H1 (cell line): Measurements from ENCODE around the gene TTBK2. TPM values are rescaled to one million over a fixed set of nuclear protein-coding genes. Genes with fewer than 3 reads are reported as not detected.

ENCODE experiments used
- CTCF ChIA-PET: fragments of 300-600 bp; sonication (Branson Sonifier 250); formaldehyde crosslinking; loops from one replicate; lab custom pipeline; 2021; ENCODE audit not compliant: partially characterized antibody; lab: Charles Lee
- POLR2A ChIA-PET: fragments of 300-600 bp; sonication (Branson Sonifier 250); formaldehyde crosslinking; loops from one replicate; lab custom pipeline; 2021; ENCODE audit warnings: inconsistent platforms; ENCODE audit not compliant: partially characterized antibody; lab: Charles Lee
- DNase-seq, 2 experiments: peaks; one replicate each; pipeline versions ENCODE4 v3.0.0 to v3.0.0-alpha.2; 2010 to 2022; ENCODE audit warnings: low spot score in 2 of 2, low read depth in 1 of 2, mixed read lengths in 1 of 2
- FAIRE-seq: peaks from 2 replicates; lab custom pipeline; 2011; peaks lifted over from hg19 to GRCh38; lab: Jason Lieb, UNC
- H2AFZ ChIP-seq: 2 replicates; pipeline ENCODE4 v1.8.1; 2012; ENCODE audit warnings: low read length, inconsistent platforms
- H2AK5ac ChIP-seq: 2 replicates; pipeline ENCODE4 v1.6.1; 2013; ENCODE audit warnings: low read depth, low read length
- H2BK120ac ChIP-seq: replicated peaks from 2 replicates; pipeline ENCODE3; 2013; ENCODE audit warnings: low read depth, low read length, inconsistent platforms
- H2BK12ac ChIP-seq: 2 replicates; pipeline ENCODE4 v1.6.1; 2013; ENCODE audit warnings: low read depth, low read length
- H2BK15ac ChIP-seq: 2 replicates; pipeline ENCODE4 v1.6.1; 2013; ENCODE audit warnings: low read length
- H2BK20ac ChIP-seq: 2 replicates; pipeline ENCODE4 v1.6.1; 2013; ENCODE audit warnings: low read length
- H2BK5ac ChIP-seq: 2 replicates; pipeline ENCODE4 v1.6.1; 2013; ENCODE audit warnings: low read depth, low read length
- H3K14ac ChIP-seq: 2 replicates; pipeline ENCODE4 v1.6.1; 2013; ENCODE audit warnings: inconsistent platforms; ENCODE audit not compliant: insufficient read length
- H3K18ac ChIP-seq: 2 replicates; pipeline ENCODE4 v1.6.1; 2013; ENCODE audit warnings: low read length; ENCODE audit errors: extremely low read depth
- H3K23ac ChIP-seq: 2 replicates; pipeline ENCODE4 v1.6.1; 2013; ENCODE audit warnings: inconsistent platforms; ENCODE audit not compliant: insufficient read length
- H3K23me2 ChIP-seq: 2 replicates; pipeline ENCODE4 v1.6.1; 2013; ENCODE audit warnings: low read depth, low read length
- H3K27ac ChIP-seq: 2 replicates; pipeline ENCODE4 v1.6.1; 2011; ENCODE audit warnings: low read depth, low read length, inconsistent platforms
- H3K27me3 ChIP-seq, 4 experiments: replicated peaks in 1 of 4; 1 replicate in 1 of 4; 2 replicates in 3 of 4; pipeline versions ENCODE4 v1.6.1 to v1.8.1; 2011 to 2013; ENCODE audit warnings: low read length in 3 of 4, mild to moderate bottlenecking in 3 of 4, inconsistent platforms in 2 of 4, mixed read lengths in 2 of 4, moderate library complexity in 1 of 4; ENCODE audit not compliant: control insufficient read depth in 3 of 4, insufficient read depth in 3 of 4; ENCODE audit errors: extremely low read depth in 1 of 4
- H3K36me3 ChIP-seq, 4 experiments: 2 replicates each; pipeline versions ENCODE4 v1.6.1 to v1.8.1; 2011 to 2013; ENCODE audit warnings: mild to moderate bottlenecking in 4 of 4, low read length in 3 of 4, moderate library complexity in 2 of 4, control low read depth in 1 of 4, inconsistent platforms in 1 of 4; ENCODE audit not compliant: insufficient read depth in 4 of 4, control insufficient read depth in 2 of 4
- H3K4ac ChIP-seq: replicated peaks from 2 replicates; pipeline ENCODE3; 2013; ENCODE audit warnings: low read length, low read depth, mixed read lengths, inconsistent platforms; ENCODE audit not compliant: insufficient read length
- H3K4me1 ChIP-seq, 4 experiments: replicated peaks in 1 of 4; 1 replicate in 1 of 4; 2 replicates in 3 of 4; pipeline versions ENCODE4 v1.6.1 to v1.8.1; 2011 to 2013; ENCODE audit warnings: low read length in 3 of 4, inconsistent platforms in 2 of 4, mixed read lengths in 1 of 4; ENCODE audit not compliant: insufficient read depth in 4 of 4, control insufficient read depth in 3 of 4
- H3K4me2 ChIP-seq, 2 experiments: 2 replicates each; pipeline versions ENCODE4 v1.6.1 to v1.8.1; 2011 to 2013; ENCODE audit warnings: low read depth in 2 of 2, low read length in 2 of 2, control low read depth in 1 of 2, inconsistent platforms in 1 of 2, mild to moderate bottlenecking in 1 of 2; ENCODE audit not compliant: insufficient read depth in 1 of 2
- H3K4me3 ChIP-seq, 4 experiments: fragments of 200-600, 300-600 bp in 1 of 4; sonication (generic), shearing (Covaris generic), sonication (Bioruptor Twin) in 1 of 4; 2 replicates each; pipeline versions ENCODE4 v1.5.1 to v1.8.1; 2011 to 2016; ENCODE audit warnings: low read length in 4 of 4, low read depth in 3 of 4, control low read depth in 2 of 4, inconsistent platforms in 2 of 4, mild to moderate bottlenecking in 2 of 4, mixed read lengths in 1 of 4, moderate library complexity in 1 of 4; ENCODE audit not compliant: insufficient read depth in 2 of 4; ENCODE audit errors: extremely low read depth in 1 of 4
- H3K56ac ChIP-seq: replicated peaks from 2 replicates; pipeline ENCODE3; 2013; ENCODE audit warnings: low read depth, mild to moderate bottlenecking, mixed read lengths, low read length, inconsistent platforms; ENCODE audit not compliant: insufficient read length
- H3K79me1 ChIP-seq: 2 replicates; pipeline ENCODE4 v1.6.1; 2013; ENCODE audit warnings: low read depth, low read length, control low read depth
- H3K79me2 ChIP-seq, 2 experiments: 2 replicates each; pipeline versions ENCODE4 v1.6.1 to v1.8.1; 2012 to 2013; ENCODE audit warnings: low read length in 2 of 2, mild to moderate bottlenecking in 2 of 2, inconsistent platforms in 1 of 2; ENCODE audit not compliant: insufficient read depth in 2 of 2, control insufficient read depth in 1 of 2
- H3K9ac ChIP-seq, 4 experiments: replicated peaks in 1 of 4; 1 replicate in 1 of 4; 2 replicates in 3 of 4; pipeline versions ENCODE4 v1.6.1 to v1.8.1; 2011 to 2013; ENCODE audit warnings: low read depth in 3 of 4, low read length in 3 of 4, control low read depth in 2 of 4, mild to moderate bottlenecking in 2 of 4, moderate library complexity in 2 of 4, inconsistent platforms in 1 of 4; ENCODE audit errors: extremely low read depth in 1 of 4
- H3K9me3 ChIP-seq, 2 experiments: 2 replicates each; pipeline versions ENCODE4 v1.6.1 to v1.8.1; 2012 to 2013; ENCODE audit warnings: mild to moderate bottlenecking in 2 of 2, moderate library complexity in 2 of 2, control low read depth in 1 of 2, inconsistent platforms in 1 of 2, low read depth in 1 of 2, low read length in 1 of 2, mixed read lengths in 1 of 2; ENCODE audit not compliant: insufficient read depth in 2 of 2
- H4K20me1 ChIP-seq, 2 experiments: replicated peaks in 1 of 2; 2 replicates each; pipeline versions ENCODE3 to v1.8.1; 2011 to 2013; ENCODE audit warnings: inconsistent platforms in 2 of 2, low read length in 2 of 2, mild to moderate bottlenecking in 1 of 2; ENCODE audit not compliant: insufficient read depth in 2 of 2, control insufficient read depth in 1 of 2
- H4K5ac ChIP-seq: 2 replicates; pipeline ENCODE4 v1.6.1; 2013; ENCODE audit warnings: low read length, low read depth, mixed read lengths, inconsistent platforms; ENCODE audit not compliant: insufficient read length
- H4K8ac ChIP-seq: 2 replicates; pipeline ENCODE4 v1.8.0; 2013; ENCODE audit warnings: mild to moderate bottlenecking, moderate library complexity, low read length, inconsistent platforms; ENCODE audit not compliant: insufficient read depth; ENCODE audit errors: extremely low read depth
- H4K91ac ChIP-seq: replicated peaks from 2 replicates; pipeline ENCODE3; 2013; ENCODE audit warnings: low read length, mixed read lengths, inconsistent platforms; ENCODE audit not compliant: insufficient read length
- ASH2L ChIP-seq: fragments of 200-600, 300-600 bp; sonication (generic); IDR thresholded peaks from one replicate; pipeline ENCODE4 v1.7.1; 2017; ENCODE audit warnings: low read length
- JUN ChIP-seq: IDR thresholded peaks from 2 replicates; pipeline ENCODE4 v1.6.1; 2011; ENCODE audit warnings: low read depth, mild to moderate bottlenecking, improper control_type of control experiment, low read length
- KDM1A ChIP-seq: fragments of 200-600, 300-600 bp; sonication (generic); IDR thresholded peaks from 2 replicates; pipeline ENCODE4 v1.7.1; 2016; ENCODE audit warnings: mild to moderate bottlenecking, low read length, borderline replicate concordance
- RAD21 ChIP-seq, 2 experiments: IDR thresholded peaks in 1 of 2; conservative IDR thresholded peaks in 1 of 2; 2 replicates each; pipeline ENCODE4 v1.6.1; 2011; ENCODE audit warnings: low read depth in 2 of 2, low read length in 2 of 2, improper control_type of control experiment in 1 of 2, inconsistent platforms in 1 of 2, mild to moderate bottlenecking in 1 of 2, moderate library complexity in 1 of 2
- RFX5 ChIP-seq: IDR thresholded peaks from 2 replicates; pipeline ENCODE4 v1.6.1; 2011; ENCODE audit warnings: low read depth, low read length, improper control_type of control experiment, borderline replicate concordance
- RXRA ChIP-seq: IDR thresholded peaks from 2 replicates; pipeline ENCODE4 v1.6.1; 2011; ENCODE audit warnings: low read depth, mild to moderate bottlenecking, low read length, moderate library complexity; ENCODE audit not compliant: insufficient read depth
- SIX5 ChIP-seq: IDR thresholded peaks from 2 replicates; pipeline ENCODE4 v1.6.1; 2011; ENCODE audit warnings: mild to moderate bottlenecking, low read depth, low read length
- SRF ChIP-seq: IDR thresholded peaks from 2 replicates; pipeline ENCODE4 v1.6.1; 2011; ENCODE audit warnings: mild to moderate bottlenecking, low read depth, low read length, moderate library complexity
- YY1 ChIP-seq: IDR thresholded peaks from 2 replicates; pipeline ENCODE4 v1.6.1; 2011; ENCODE audit warnings: low read depth, mild to moderate bottlenecking, low read length
- WGBS, 2 experiments: shearing (Covaris generic) in 1 of 2; methylation state at CpG; one replicate each; pipeline versions ENCODE4 v1.1.6 to v1.1.7; 2013 to 2015; ENCODE audit warnings: low lambda C conversion rate in 2 of 2, mixed read lengths in 2 of 2, inconsistent platforms in 1 of 2, low coverage in 1 of 2, missing lambda C conversion rate in 1 of 2; ENCODE audit not compliant: insufficient replicate concordance in 2 of 2, insufficient coverage in 1 of 2, insufficient read length in 1 of 2; ENCODE audit errors: extremely low coverage in 1 of 2, missing lambda C conversion rate in 1 of 2; 5-methylcytosine and 5-hydroxymethylcytosine counted together
- polyA plus RNA-seq, 7 experiments: library from polyadenylated mRNA; depleted of rRNA in 3 of 7; stranded (reverse) in 5 of 7; unstranded in 2 of 7; fragments of >200 nt in 5 of 7; fragments of 200-250 nt in 2 of 7; gene quantifications; 1 replicate in 5 of 7; 2 replicates in 1 of 7; 4 replicates in 1 of 7; pipeline versions ENCODE4 v1.2.1 to v1.2.3, GENCODE V29; 2011 to 2013; ENCODE audit warnings: missing spikeins in 2 of 7, mixed read lengths in 2 of 7
- total RNA-seq: library from RNA; stranded (reverse); fragmentation: NEBNext Ultra II Directional; extraction: Animal tissue kit (Norgen Biotek cat#: 25700); gene quantifications from 2 replicates; pipeline ENCODE4 v1.2.1, GENCODE V29; 2021

The TTBK2 gene
- total and polyA plus RNA-seq, 2 of the 8 experiments (the other 6 are each of a cell fraction or from before 2014, with no cell fraction given) = 2.7 to 18.2 TPM

DNA sequence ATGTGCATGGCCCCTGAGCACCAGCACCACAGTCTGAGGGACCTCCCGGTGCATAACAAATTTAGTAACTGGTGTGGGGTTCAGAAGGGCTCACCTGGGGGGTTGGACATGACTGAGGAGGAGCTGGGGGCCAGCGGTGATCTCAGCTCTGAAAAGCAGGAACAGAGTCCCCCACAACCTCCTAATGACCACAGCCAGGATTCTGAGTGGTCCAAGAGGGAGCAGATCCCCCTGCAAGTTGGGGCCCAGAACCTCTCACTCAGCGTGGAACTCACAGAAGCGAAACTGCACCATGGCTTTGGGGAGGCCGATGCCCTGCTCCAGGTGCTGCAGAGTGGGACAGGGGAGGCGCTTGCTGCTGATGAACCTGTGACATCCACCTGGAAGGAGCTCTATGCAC is 226.6 kb downstream of the TTBK2 start:
- Histone ChIP-seq H2AFZ (no peak overlapping the region), H3K4me3 (no peak overlapping the region), H2BK20ac (no peak overlapping the region), H3K18ac (no peak overlapping the region), H3K23ac (no peak overlapping the region), H3K4ac (no peak overlapping the region), H2BK5ac (no peak overlapping the region), H3K56ac (no peak overlapping the region), H3K27ac (no peak overlapping the region), H3K14ac (no peak overlapping the region), H3K9ac (no peak overlapping the region), H3K27me3 (no peaks in the 10 kb centered on the region), H4K20me1 (peaks cover under 1 to 1% of the 10 kb centered on the region in 2 experiments), H3K4me1 (no peaks in the 10 kb centered on the region), H4K8ac (no peak overlapping the region; the same call in 1 of the 2 replicates), H2BK120ac (no peak overlapping the region), H3K4me2 (no peak overlapping the region), H3K23me2 (no peaks in the 10 kb centered on the region), H3K79me2 (no peaks in the 10 kb centered on the region), H2AK5ac (no peak overlapping the region), H3K36me3 (peaks cover 0 to 12% (median under 1%) of the 10 kb centered on the region in 4 experiments; a peak in 3 of 8 replicates), H3K9me3 (no peaks in the 10 kb centered on the region), H2BK12ac (no peak overlapping the region), H4K5ac (no peak overlapping the region), H3K79me1 (no peaks in the 10 kb centered on the region), H4K91ac (no peak overlapping the region), H2BK15ac (no peak overlapping the region)
- TF ChIP-seq KDM1A (no peak), SRF (no peak), RAD21 (IDR thresholded peaks at IDR 0.05 in 1 of 2, conservative IDR thresholded peaks at IDR 0.05 in 1 of 2; ENCODE audit: low read depth in 2 of 2, low read length in 2 of 2) (no peak), RFX5 (no peak), JUN (no peak), YY1 (no peak), SIX5 (no peak), ASH2L (no peak), RXRA (no peak)
- DNase-seq = no peak
- CTCF ChIA-PET = interaction anchor here (0.6 to 2.0 kb wide), 3 partner anchors 11 to 300 kb away, joined by 3 to 11 read pairs (median 6); no protein-coding TSS in a partner anchor
- FAIRE-seq = no peak
- POLR2A ChIA-PET = no interaction called here
- 98% methylated on average over 6 of the region's 6 CpGs; no CpG with 5 or more reads in 1 of the 2 experiments for WGBS, 2 experiments
